Subcutaneous adipose tissue (tissue), 4 donors: ENCODE measurements around the gene NYAP1. TPM values are rescaled to one million over a fixed set of nuclear protein-coding genes. Genes with fewer than 3 reads are reported as not detected.

Experiments
- CTCF ChIP-seq: fragments of 450-650 bp; IDR thresholded peaks from one replicate; pipeline ENCODE4 v1.5.1; 2016; ENCODE audit warnings: low read depth, mild to moderate bottlenecking, control low read depth, antibody characterized with exemption, moderate library complexity
- total RNA-seq, 4 donors: library from RNA; depleted of rRNA; stranded (reverse); fragments of >200 nt; gene quantifications; one replicate each; pipeline ENCODE4 v1.1.0, GENCODE V29; 2016

The NYAP1 gene
- total RNA-seq, 4 donors from 2014 or later, result 0.17 to 0.22 TPM; not detected in 2

- no peak for TF ChIP-seq CTCF
These were observed 41.8 kb upstream of the NYAP1 start for GRCh38 chr7:100441641-100442535.

- no peak for TF ChIP-seq CTCF
These were observed 40.5 kb upstream of the NYAP1 start for GRCh38 chr7:100443096-100443840.

GRCh38 chr7:100444311-100445278 lies 39.1 kb upstream of the NYAP1 start:
- no peak for TF ChIP-seq CTCF

- TF ChIP-seq CTCF, result no peak
These were observed 37.7 kb upstream of the NYAP1 start for GRCh38 chr7:100446040-100446439.

GRCh38 chr7:100449190-100449795 lies 34.4 kb upstream of the NYAP1 start:
- TF ChIP-seq CTCF, result no peak

GRCh38 chr7:100452513-100452912 lies 31.2 kb upstream of the NYAP1 start:
- no peak for TF ChIP-seq CTCF
